H9 (cell line): ENCODE results near the gene MED31. TPM values are rescaled to one million over a fixed set of nuclear protein-coding genes. Genes with fewer than 3 reads are reported as not detected.

ENCODE experiments used
- DNase-seq: peaks from one replicate; pipeline ENCODE4 v3.0.0-alpha.2; 2017
- H2AFZ ChIP-seq: one replicate; pipeline ENCODE4 v1.6.1; 2013; ENCODE audit warnings: mild to moderate bottlenecking, low read length, control low read depth, moderate library complexity
- H2AK5ac ChIP-seq: 2 replicates; pipeline ENCODE4 v1.6.1; 2013; ENCODE audit warnings: low read length, control low read depth, mixed read lengths; ENCODE audit not compliant: insufficient read length
- H2BK120ac ChIP-seq: one replicate; pipeline ENCODE4 v1.6.1; 2013; ENCODE audit warnings: low read depth, mild to moderate bottlenecking, low read length, control low read depth, inconsistent platforms; ENCODE audit not compliant: poor library complexity, severe bottlenecking
- H2BK12ac ChIP-seq: 2 replicates; pipeline ENCODE4 v1.6.1; 2013; ENCODE audit warnings: low read length, control low read depth, mixed read lengths, low read depth; ENCODE audit not compliant: insufficient read length
- H2BK15ac ChIP-seq: 2 replicates; pipeline ENCODE4 v1.6.1; 2013; ENCODE audit warnings: low read depth, low read length, control low read depth
- H2BK20ac ChIP-seq: one replicate; pipeline ENCODE4 v1.6.1; 2013; ENCODE audit warnings: low read depth, mild to moderate bottlenecking, low read length, control low read depth, inconsistent platforms; ENCODE audit not compliant: poor library complexity, severe bottlenecking
- H2BK5ac ChIP-seq: 2 replicates; pipeline ENCODE4 v1.6.1; 2013; ENCODE audit warnings: low read length, control low read depth, mixed read lengths; ENCODE audit not compliant: insufficient read length
- H3K14ac ChIP-seq: 2 replicates; pipeline ENCODE4 v1.6.1; 2013; ENCODE audit warnings: low read length, control low read depth; ENCODE audit not compliant: insufficient read depth
- H3K18ac ChIP-seq: 2 replicates; pipeline ENCODE4 v1.6.1; 2013; ENCODE audit warnings: low read depth, mild to moderate bottlenecking, mixed read lengths, low read length, control low read depth; ENCODE audit not compliant: insufficient read length
- H3K23ac ChIP-seq: 2 replicates; pipeline ENCODE4 v1.6.1; 2013; ENCODE audit warnings: low read length, control low read depth, mixed read lengths, low read depth; ENCODE audit not compliant: insufficient read length
- H3K23me2 ChIP-seq: 2 replicates; pipeline ENCODE4 v1.6.1; 2013; ENCODE audit warnings: low read depth, mild to moderate bottlenecking, mixed read lengths, low read length, control low read depth; ENCODE audit not compliant: insufficient read length, poor library complexity, severe bottlenecking
- H3K27ac ChIP-seq: 2 replicates; pipeline ENCODE4 v1.5.1; 2013; ENCODE audit warnings: low read length, control low read depth, mixed read lengths, low read depth; ENCODE audit not compliant: insufficient read length
- H3K27me3 ChIP-seq: 2 replicates; pipeline ENCODE4 v1.6.1; 2013; ENCODE audit warnings: low read length, control low read depth, inconsistent platforms; ENCODE audit not compliant: insufficient read depth
- H3K4ac ChIP-seq: 2 replicates; pipeline ENCODE4 v1.6.1; 2013; ENCODE audit warnings: low read depth, mild to moderate bottlenecking, control low read depth, inconsistent platforms, low read length, moderate library complexity
- H3K4me1 ChIP-seq: 2 replicates; pipeline ENCODE4 v1.6.1; 2013; ENCODE audit warnings: low read length, control low read depth, inconsistent platforms; ENCODE audit not compliant: insufficient read depth
- H3K4me2 ChIP-seq: 2 replicates; pipeline ENCODE4 v1.6.1; 2013; ENCODE audit warnings: low read length, control low read depth, mixed read lengths; ENCODE audit not compliant: insufficient read length, insufficient read depth
- H3K56ac ChIP-seq: 2 replicates; pipeline ENCODE4 v1.6.1; 2013; ENCODE audit warnings: low read depth, mild to moderate bottlenecking, mixed read lengths, low read length, control low read depth; ENCODE audit not compliant: insufficient read length
- H3K79me1 ChIP-seq: 2 replicates; pipeline ENCODE4 v1.6.1; 2013; ENCODE audit warnings: low read depth, mild to moderate bottlenecking, moderate library complexity, low read length, control low read depth, inconsistent platforms; ENCODE audit not compliant: insufficient read depth, poor library complexity, severe bottlenecking
- H3K79me2 ChIP-seq: 2 replicates; pipeline ENCODE4 v1.6.1; 2013; ENCODE audit warnings: low read length, control low read depth, inconsistent platforms; ENCODE audit not compliant: insufficient read depth
- H3K9ac ChIP-seq: 2 replicates; pipeline ENCODE4 v1.6.1; 2013; ENCODE audit warnings: low read length, control low read depth, mixed read lengths; ENCODE audit not compliant: insufficient read length; ENCODE audit errors: extremely low read depth
- H3K9me3 ChIP-seq: one replicate; pipeline ENCODE4 v1.6.1; 2013; ENCODE audit warnings: low read depth, low read length, inconsistent platforms; ENCODE audit not compliant: control insufficient read depth
- H3T11ph ChIP-seq: one replicate; pipeline ENCODE4 v1.6.1; 2013; ENCODE audit warnings: mild to moderate bottlenecking, low read length, control low read depth, inconsistent platforms
- H4K20me1 ChIP-seq: one replicate; pipeline ENCODE4 v1.6.1; 2013; ENCODE audit not compliant: control insufficient read depth, insufficient read length, insufficient read depth
- H4K5ac ChIP-seq: 2 replicates; pipeline ENCODE4 v1.6.1; 2013; ENCODE audit warnings: low read depth, mild to moderate bottlenecking, mixed read lengths, low read length, control low read depth; ENCODE audit not compliant: insufficient read length
- H4K8ac ChIP-seq: replicated peaks from 2 replicates; pipeline ENCODE4 v1.6.1; 2013; ENCODE audit warnings: low read length, control low read depth, mixed read lengths, low read depth; ENCODE audit not compliant: insufficient read length
- H4K91ac ChIP-seq: 2 replicates; pipeline ENCODE4 v1.6.1; 2013; ENCODE audit warnings: low read depth, mild to moderate bottlenecking, moderate library complexity, mixed read lengths, low read length, control low read depth; ENCODE audit not compliant: insufficient read length
- H3K27ac Mint-ChIP-seq, 3 experiments: 2 replicates in 2 of 3; 3 replicates in 1 of 3; pipeline ENCODE4 v1.8.0; 2020 to 2021; ENCODE audit warnings: mixed read lengths in 3 of 3, mild to moderate bottlenecking in 1 of 3, moderate library complexity in 1 of 3
- H3K27me3 Mint-ChIP-seq: 2 replicates; pipeline ENCODE4 v1.8.0; 2021; ENCODE audit warnings: low read depth, mild to moderate bottlenecking, moderate library complexity, mixed read lengths
- H3K36me3 Mint-ChIP-seq, 3 experiments: 2 replicates in 2 of 3; 3 replicates in 1 of 3; pipeline ENCODE4 v1.8.0; 2020 to 2021; ENCODE audit warnings: low read depth in 3 of 3, mixed read lengths in 3 of 3; ENCODE audit not compliant: insufficient read depth in 1 of 3
- H3K4me1 Mint-ChIP-seq, 2 experiments: 2 replicates each; pipeline ENCODE4 v1.8.0; 2020; ENCODE audit warnings: mixed read lengths in 2 of 2
- H3K4me3 Mint-ChIP-seq, 2 experiments: 2 replicates in 1 of 2; 3 replicates in 1 of 2; pipeline ENCODE4 v1.8.0; 2020 to 2021; ENCODE audit warnings: mild to moderate bottlenecking in 2 of 2, mixed read lengths in 2 of 2, moderate library complexity in 1 of 2
- H3K9me3 Mint-ChIP-seq, 2 experiments: 2 replicates in 1 of 2; 3 replicates in 1 of 2; pipeline ENCODE4 v1.8.0; 2020; ENCODE audit warnings: mild to moderate bottlenecking in 2 of 2, mixed read lengths in 2 of 2, moderate library complexity in 1 of 2
- WGBS: extraction: QIAGEN DNeasy Blood & Tissue Kit; methylation state at CpG from one replicate; pipeline ENCODE4 v1.1.7; 2013; ENCODE audit warnings: missing lambda C conversion rate, low lambda C conversion rate, mixed read lengths; ENCODE audit not compliant: insufficient read length; ENCODE audit errors: extremely low coverage; 5-methylcytosine and 5-hydroxymethylcytosine counted together
- total RNA-seq: library from RNA; stranded (reverse); gene quantifications from 2 replicates; pipeline ENCODE4 v1.2.1, GENCODE V29; 2021
- TF ChIP-seq, protein P1 (sequence below): fragments of 200-600 bp; sonication (generic); conservative IDR thresholded peaks from 3 replicates; pipeline ENCODE4 v1.8.0; 2021; ENCODE audit warnings: antibody characterized with exemption, mild to moderate bottlenecking

MED31 gene
- total RNA-seq, 1 experiment from 2014 or later: 11.8 TPM

DNA sequence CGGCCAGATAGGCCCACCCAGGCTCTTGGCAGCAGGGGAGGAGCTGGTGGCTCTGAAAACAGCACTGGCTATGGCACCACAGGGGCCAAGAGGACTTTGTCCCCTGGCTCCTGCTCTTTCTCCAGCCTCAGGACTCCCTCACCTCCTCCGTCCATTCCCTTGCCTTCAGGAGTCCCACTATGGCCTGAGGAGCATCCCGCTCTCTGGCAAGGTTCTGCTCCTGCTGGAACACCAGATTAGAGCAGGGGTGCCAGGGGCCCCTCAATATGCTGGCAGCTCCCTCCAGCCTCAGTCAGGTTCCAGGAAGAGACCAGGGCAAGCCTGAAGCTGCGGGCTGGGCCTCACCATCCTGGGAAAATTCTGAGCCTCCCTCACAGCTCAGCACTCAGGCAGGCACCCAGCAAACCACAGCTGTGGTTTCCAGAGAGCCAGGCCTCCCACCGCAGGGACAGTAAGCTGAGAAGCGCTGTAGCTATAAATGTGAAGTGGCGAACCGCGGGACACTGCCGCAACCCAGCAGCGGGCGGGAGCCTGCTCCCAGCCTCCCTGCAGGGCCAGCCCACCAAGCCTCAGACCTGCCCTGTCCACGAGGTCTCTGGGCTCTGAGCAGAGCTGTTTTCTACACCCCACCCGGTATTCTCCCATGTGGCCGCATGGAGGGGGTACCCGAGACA is 25.9 kb upstream of the MED31 start:
- Histone ChIP-seq H2BK20ac (no peak overlapping the region), H3K18ac (no peak overlapping the region), H2AK5ac (no peak overlapping the region), H3K9me3 (no peaks in the 10 kb centered on the region), H2BK5ac (no peak overlapping the region), H3K27me3 (no peaks in the 10 kb centered on the region), H2AFZ (no peak overlapping the region), H3T11ph (no peak overlapping the region), H2BK12ac (no peak overlapping the region), H3K79me2 (no peaks in the 10 kb centered on the region), H3K23ac (no peak overlapping the region), H2BK120ac (no peak overlapping the region), H4K5ac (no peak overlapping the region), H4K91ac (no peak overlapping the region), H3K4me2 (no peak overlapping the region), H3K4me1 (no peaks in the 10 kb centered on the region), H4K20me1 (no peaks in the 10 kb centered on the region), H3K27ac (no peak overlapping the region), H4K8ac (no peak overlapping the region), H3K79me1 (no peaks in the 10 kb centered on the region), H2BK15ac (no peak overlapping the region), H3K9ac (no peak overlapping the region), H3K14ac (no peak overlapping the region), H3K23me2 (no peaks in the 10 kb centered on the region), H3K56ac (no peak overlapping the region), H3K4ac (no peak overlapping the region)
- no peaks in the 10 kb centered on the region for H3K9me3 Mint-ChIP-seq
- H3K4me3 Mint-ChIP-seq: no peak overlapping the region
- peaks cover 2% of the 10 kb centered on the region for H3K27me3 Mint-ChIP-seq
- peaks cover 2 to 5% of the 10 kb centered on the region in 2 experiments; a peak in 2 of 4 replicates for H3K4me1 Mint-ChIP-seq
- WGBS: no CpG with 5 or more reads among the region's 16 CpGs
- no peaks in the 10 kb centered on the region; a peak in 1 of 7 replicates for H3K36me3 Mint-ChIP-seq
- DNase-seq: no peak
- TF ChIP-seq, protein P1, sequence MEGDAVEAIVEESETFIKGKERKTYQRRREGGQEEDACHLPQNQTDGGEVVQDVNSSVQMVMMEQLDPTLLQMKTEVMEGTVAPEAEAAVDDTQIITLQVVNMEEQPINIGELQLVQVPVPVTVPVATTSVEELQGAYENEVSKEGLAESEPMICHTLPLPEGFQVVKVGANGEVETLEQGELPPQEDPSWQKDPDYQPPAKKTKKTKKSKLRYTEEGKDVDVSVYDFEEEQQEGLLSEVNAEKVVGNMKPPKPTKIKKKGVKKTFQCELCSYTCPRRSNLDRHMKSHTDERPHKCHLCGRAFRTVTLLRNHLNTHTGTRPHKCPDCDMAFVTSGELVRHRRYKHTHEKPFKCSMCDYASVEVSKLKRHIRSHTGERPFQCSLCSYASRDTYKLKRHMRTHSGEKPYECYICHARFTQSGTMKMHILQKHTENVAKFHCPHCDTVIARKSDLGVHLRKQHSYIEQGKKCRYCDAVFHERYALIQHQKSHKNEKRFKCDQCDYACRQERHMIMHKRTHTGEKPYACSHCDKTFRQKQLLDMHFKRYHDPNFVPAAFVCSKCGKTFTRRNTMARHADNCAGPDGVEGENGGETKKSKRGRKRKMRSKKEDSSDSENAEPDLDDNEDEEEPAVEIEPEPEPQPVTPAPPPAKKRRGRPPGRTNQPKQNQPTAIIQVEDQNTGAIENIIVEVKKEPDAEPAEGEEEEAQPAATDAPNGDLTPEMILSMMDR: no peak
- H3K27ac Mint-ChIP-seq: no peak overlapping the region
